Retinal pigment epithelial cell (primary cell): Measurements from ENCODE around the gene FKBP14.

Experiments
- DNase-seq: peaks from one replicate; pipeline ENCODE4 v3.0.0-alpha.2; 2010; ENCODE audit warnings: low read depth
- H3K4me3 ChIP-seq: 2 replicates; pipeline ENCODE4 v1.5.1; 2011; ENCODE audit warnings: mild to moderate bottlenecking, low read length, control low read depth, moderate library complexity
- TF ChIP-seq, protein P1 (sequence below): conservative IDR thresholded peaks from 2 replicates; pipeline ENCODE4 v1.5.1; 2011; ENCODE audit warnings: low read depth, low read length, control low read depth, inconsistent platforms

FKBP14 gene

DNA sequence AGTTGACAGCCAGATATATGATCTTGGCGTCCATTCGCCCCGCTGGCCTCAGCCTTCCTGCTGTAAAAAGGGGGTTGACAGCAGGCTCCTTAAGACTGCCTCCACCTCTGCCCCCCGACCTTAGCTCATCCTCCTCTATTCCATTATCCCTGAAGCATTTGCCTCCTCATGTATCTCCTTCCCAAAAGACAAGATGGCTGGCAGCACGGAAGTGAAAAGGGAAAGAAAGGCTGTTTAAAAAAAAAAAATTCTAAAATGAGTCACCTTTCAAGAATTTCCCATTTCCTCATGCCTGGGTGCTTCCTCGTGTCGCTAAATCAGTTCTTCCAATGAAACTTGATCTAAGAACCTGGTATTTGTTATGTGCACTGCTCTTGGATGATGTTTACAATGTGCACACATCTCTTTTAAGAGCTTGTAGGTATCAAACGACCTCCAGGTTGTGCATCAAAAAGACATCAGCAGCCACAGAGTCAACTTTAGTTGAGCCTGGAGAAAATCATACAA, 38.6 kb downstream of the FKBP14 start:
- DNase-seq, result peak; percentile 66
- TF ChIP-seq, protein P1, sequence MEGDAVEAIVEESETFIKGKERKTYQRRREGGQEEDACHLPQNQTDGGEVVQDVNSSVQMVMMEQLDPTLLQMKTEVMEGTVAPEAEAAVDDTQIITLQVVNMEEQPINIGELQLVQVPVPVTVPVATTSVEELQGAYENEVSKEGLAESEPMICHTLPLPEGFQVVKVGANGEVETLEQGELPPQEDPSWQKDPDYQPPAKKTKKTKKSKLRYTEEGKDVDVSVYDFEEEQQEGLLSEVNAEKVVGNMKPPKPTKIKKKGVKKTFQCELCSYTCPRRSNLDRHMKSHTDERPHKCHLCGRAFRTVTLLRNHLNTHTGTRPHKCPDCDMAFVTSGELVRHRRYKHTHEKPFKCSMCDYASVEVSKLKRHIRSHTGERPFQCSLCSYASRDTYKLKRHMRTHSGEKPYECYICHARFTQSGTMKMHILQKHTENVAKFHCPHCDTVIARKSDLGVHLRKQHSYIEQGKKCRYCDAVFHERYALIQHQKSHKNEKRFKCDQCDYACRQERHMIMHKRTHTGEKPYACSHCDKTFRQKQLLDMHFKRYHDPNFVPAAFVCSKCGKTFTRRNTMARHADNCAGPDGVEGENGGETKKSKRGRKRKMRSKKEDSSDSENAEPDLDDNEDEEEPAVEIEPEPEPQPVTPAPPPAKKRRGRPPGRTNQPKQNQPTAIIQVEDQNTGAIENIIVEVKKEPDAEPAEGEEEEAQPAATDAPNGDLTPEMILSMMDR, result no peak
- H3K4me3 ChIP-seq, result peak overlapping the region; percentile 79

DNA sequence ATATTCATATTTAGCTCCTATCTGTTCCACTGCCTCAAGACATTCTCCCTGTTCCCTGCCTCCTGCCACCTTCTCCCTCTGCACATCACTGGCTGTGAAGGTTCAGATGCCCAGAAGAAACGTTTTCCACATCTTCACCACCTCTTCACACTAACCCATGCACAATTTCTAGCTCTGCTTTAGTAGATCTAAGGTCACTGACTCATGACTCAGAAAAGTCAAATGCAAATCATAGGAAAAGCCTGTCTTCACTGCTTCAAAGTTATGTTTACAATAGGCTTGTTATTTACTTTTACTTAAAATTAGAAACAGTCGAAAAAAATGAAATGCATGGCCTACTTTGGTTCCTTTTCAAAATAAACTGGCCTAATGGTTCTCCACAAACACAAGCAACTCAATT, 39.4 kb downstream of the FKBP14 start:
- no peak overlapping the region for H3K4me3 ChIP-seq
- no peak for DNase-seq
- TF ChIP-seq, protein P1, result no peak

GRCh38 chr7:29980151-29980550, 46.4 kb downstream of the FKBP14 start:
- TF ChIP-seq, protein P1, result no peak
- DNase-seq, result no peak

GRCh38 chr7:29977886-29978651, 48.4 kb downstream of the FKBP14 start:
- no peak for DNase-seq
- TF ChIP-seq, protein P1, result peak; percentile 18
- no peak overlapping the region for H3K4me3 ChIP-seq

More at GRCh38 chr7:29980151-29980550, 46.4 kb downstream of the FKBP14 start:
- no peak overlapping the region for H3K4me3 ChIP-seq

DNA sequence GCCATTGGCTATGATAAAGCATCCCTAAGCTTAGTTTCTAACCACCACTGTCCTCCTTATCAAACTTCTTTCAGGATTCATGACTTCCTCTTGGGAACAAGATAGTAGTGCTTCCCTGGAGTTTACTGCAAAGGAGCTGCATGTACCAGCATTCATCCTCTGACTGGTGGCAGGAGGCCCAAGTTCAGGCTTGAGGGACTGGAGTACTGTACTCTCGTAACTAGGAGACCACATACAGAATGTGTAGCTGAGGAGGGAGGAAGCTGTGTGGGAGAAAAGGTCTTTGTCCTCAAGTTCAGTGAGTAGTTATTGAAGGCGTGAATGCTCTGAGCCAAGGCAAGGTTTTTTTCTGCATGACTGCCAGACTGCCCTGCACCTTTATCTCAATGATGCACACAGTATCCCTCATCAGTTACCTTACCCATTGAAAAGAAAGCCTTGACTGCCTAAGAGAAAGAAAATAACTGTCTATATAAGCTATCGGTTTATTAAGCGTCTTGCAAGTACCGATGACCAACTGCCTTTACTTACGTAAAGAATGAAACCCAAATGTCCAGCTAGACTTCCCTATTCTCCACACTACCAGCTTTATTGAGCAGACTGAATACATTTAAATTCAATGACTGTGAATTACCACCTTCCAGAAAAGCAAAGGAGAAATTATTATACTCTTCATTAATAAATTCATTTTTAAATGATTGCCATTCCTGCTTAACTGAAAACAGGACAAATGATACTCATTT, 49.7 kb downstream of the FKBP14 start:
- TF ChIP-seq, protein P1, result no peak
- H3K4me3 ChIP-seq, result no peak overlapping the region
- no peak for DNase-seq

DNA sequence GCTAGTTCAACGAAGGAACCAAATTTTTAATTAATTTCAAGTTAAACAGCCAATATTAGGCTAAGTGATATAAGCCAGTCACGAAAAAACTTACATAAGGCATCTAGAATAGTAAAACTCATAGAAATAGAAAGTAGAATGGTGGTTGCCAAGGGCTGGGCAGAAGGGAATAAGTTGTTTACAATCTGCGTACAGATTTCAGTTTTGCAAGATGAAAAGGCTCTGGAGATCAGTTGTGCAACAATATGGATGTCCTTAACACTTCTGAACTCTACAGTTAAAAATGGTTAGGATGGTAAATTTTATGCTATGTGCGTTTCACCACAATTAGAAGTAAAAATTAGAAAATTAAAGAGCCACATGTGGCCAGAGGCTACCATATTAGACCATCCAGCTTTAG, 50.2 kb downstream of the FKBP14 start:
- H3K4me3 ChIP-seq, result no peak overlapping the region
- DNase-seq, result no peak
- TF ChIP-seq, protein P1, result no peak

- TF ChIP-seq, protein P1, result no peak
- DNase-seq, result no peak
- H3K4me3 ChIP-seq, result no peak overlapping the region
Observed at GRCh38 chr7:29975561-29975960, 50.9 kb downstream of the FKBP14 start.
